ENCODE results near the gene SCTR. TPM values are rescaled to one million over a fixed set of nuclear protein-coding genes. Genes with fewer than 3 reads are reported as not detected.

SCTR gene
- total RNA-seq, 1 experiment from 2014 or later = not detected

GRCh38 chr2:119428488-119429224 is 95.6 kb downstream of the SCTR start:
- Histone ChIP-seq H3K79me2 (ENCODE audit: low read depth) (no peaks in the 10 kb centered on the region), H3K4me1 (replicated peaks; ENCODE audit: insufficient read depth) (peaks cover 45% of the 10 kb centered on the region), H3K9me3 (ENCODE audit: insufficient read depth, low read depth) (no peaks in the 10 kb centered on the region), H3K4me3 (no peak overlapping the region), H3K27ac (no peak overlapping the region), H4K20me1 (ENCODE audit: insufficient read depth) (no peaks in the 10 kb centered on the region), H3F3A (ENCODE audit: insufficient read depth, low read depth) (peaks cover 18% of the 10 kb centered on the region; the same call in 1 of the 2 replicates), H3K27me3 (ENCODE audit: insufficient read depth, low read depth) (no peaks in the 10 kb centered on the region), H3K9me2 (ENCODE audit: insufficient read depth) (no peaks in the 10 kb centered on the region), H3K36me3 (ENCODE audit: low read depth) (no peaks in the 10 kb centered on the region), H3K4me2 (no peak overlapping the region), H2AFZ (no peak overlapping the region)
- no TSS peak for BruUV-seq (replicated peaks)
- TF ChIP-seq EZH2 (IDR thresholded peaks at IDR 0.05; ENCODE audit: low read depth) = no peak
- TF ChIP-seq CTCF (conservative IDR thresholded peaks at IDR 0.05) = no peak
- DNase-seq = no peak
- ChIA-PET CTCF (no interaction called here), POLR2A (ENCODE audit: unreplicated experiment) (no interaction called here)
- intact Hi-C loops (cut with micrococcal nuclease; ENCODE audit: unreplicated experiment) = no loop called here

GRCh38 chr2:119427756-119428155 is 96.5 kb downstream of the SCTR start:
- no peak for DNase-seq
- BruUV-seq (replicated peaks) = no TSS peak
- intact Hi-C loops (cut with micrococcal nuclease; ENCODE audit: unreplicated experiment) = no loop called here
- CTCF ChIA-PET = no interaction called here
- Histone ChIP-seq H4K20me1 (ENCODE audit: insufficient read depth) (no peaks in the 10 kb centered on the region), H3K9me2 (ENCODE audit: insufficient read depth) (no peaks in the 10 kb centered on the region), H3K4me2 (no peak overlapping the region), H2AFZ (no peak overlapping the region), H3K4me1 (replicated peaks; ENCODE audit: insufficient read depth) (peaks cover 45% of the 10 kb centered on the region), H3K27ac (no peak overlapping the region), H3K36me3 (ENCODE audit: low read depth) (no peaks in the 10 kb centered on the region), H3K79me2 (ENCODE audit: low read depth) (no peaks in the 10 kb centered on the region), H3K9me3 (ENCODE audit: insufficient read depth, low read depth) (no peaks in the 10 kb centered on the region), H3K4me3 (no peak overlapping the region), H3K27me3 (ENCODE audit: insufficient read depth, low read depth) (no peaks in the 10 kb centered on the region), H3F3A (ENCODE audit: insufficient read depth, low read depth) (peaks cover 18% of the 10 kb centered on the region; the same call in 1 of the 2 replicates)
- POLR2A ChIA-PET (ENCODE audit: unreplicated experiment) = no interaction called here
- TF ChIP-seq CTCF (conservative IDR thresholded peaks at IDR 0.05) (no peak), EZH2 (IDR thresholded peaks at IDR 0.05; ENCODE audit: low read depth) (no peak)

GRCh38 chr2:119426801-119427395 is 97.4 kb downstream of the SCTR start:
- Histone ChIP-seq H3F3A (ENCODE audit: insufficient read depth, low read depth) (peaks cover 18% of the 10 kb centered on the region; the same call in 1 of the 2 replicates), H3K4me1 (replicated peaks; ENCODE audit: insufficient read depth) (peaks cover 42% of the 10 kb centered on the region), H3K4me2 (peak overlapping the region; percentile 25), H3K36me3 (ENCODE audit: low read depth) (no peaks in the 10 kb centered on the region), H3K4me3 (no peak overlapping the region), H3K27me3 (ENCODE audit: insufficient read depth, low read depth) (no peaks in the 10 kb centered on the region), H3K9me3 (ENCODE audit: insufficient read depth, low read depth) (no peaks in the 10 kb centered on the region), H4K20me1 (ENCODE audit: insufficient read depth) (no peaks in the 10 kb centered on the region), H3K27ac (no peak overlapping the region), H2AFZ (no peak overlapping the region), H3K79me2 (ENCODE audit: low read depth) (no peaks in the 10 kb centered on the region), H3K9me2 (ENCODE audit: insufficient read depth) (no peaks in the 10 kb centered on the region)
- BruUV-seq (replicated peaks) = no TSS peak
- ChIA-PET CTCF (no interaction called here), POLR2A (ENCODE audit: unreplicated experiment) (no interaction called here)
- TF ChIP-seq EZH2 (IDR thresholded peaks at IDR 0.05; ENCODE audit: low read depth) (no peak), CTCF (conservative IDR thresholded peaks at IDR 0.05) (no peak)
- intact Hi-C loops (cut with micrococcal nuclease; ENCODE audit: unreplicated experiment) = no loop called here
- peak; percentile 34 to 47 for DNase-seq

Data from PC-9 (cell line).